ENCODE measurements around the gene C5orf58. TPM values are rescaled to one million over a fixed set of nuclear protein-coding genes. Genes with fewer than 3 reads are reported as not detected.

The C5orf58 gene
- total and polyA plus RNA-seq, 7 donors: not detected

- Histone ChIP-seq H3K27ac (no peak overlapping the region), H3K27me3 (no peaks in the 10 kb centered on the region), H3K36me3 (no peaks in the 10 kb centered on the region), H3K4me1 (no peaks in the 10 kb centered on the region), H3K9me3 (no peaks in the 10 kb centered on the region), H3K4me3 (no peak overlapping the region)
- intact Hi-C loops (cut with DNase I): no loop called here
- 78 to 85% methylated on average over 7 of the region's 7 CpGs for WGBS, 2 donors
- TF ChIP-seq POLR2A (IDR thresholded peaks at IDR 0.05) (no peak), CTCF (IDR thresholded peaks at IDR 0.05) (no peak)
- DNase-seq: no peak
Observed at GRCh38 chr5:170186856-170187255, 45.9 kb upstream of the C5orf58 start.

GRCh38 chr5:170190436-170191134 lies 42.2 kb upstream of the C5orf58 start:
- no peak for DNase-seq
- Histone ChIP-seq H3K4me3 (no peak overlapping the region), H3K27ac (no peak overlapping the region), H3K9me3 (no peaks in the 10 kb centered on the region), H3K4me1 (no peaks in the 10 kb centered on the region), H3K36me3 (no peaks in the 10 kb centered on the region), H3K27me3 (no peaks in the 10 kb centered on the region)
- TF ChIP-seq EP300 (IDR thresholded peaks at IDR 0.05) (no peak), POLR2A (IDR thresholded peaks at IDR 0.05) (no peak), POLR2AphosphoS5 (IDR thresholded peaks at IDR 0.05) (no peak), CTCF (IDR thresholded peaks at IDR 0.05) (no peak)
- WGBS, 2 donors: 62% methylated on average over 6 of the region's 6 CpGs
- intact Hi-C loops (cut with DNase I): no loop called here

GRCh38 chr5:170192829-170193228 lies 40.0 kb upstream of the C5orf58 start:
- TF ChIP-seq EP300 (IDR thresholded peaks at IDR 0.05): no peak
- TF ChIP-seq POLR2A (IDR thresholded peaks at IDR 0.05): no peak
- TF ChIP-seq POLR2AphosphoS5 (IDR thresholded peaks at IDR 0.05): no peak
- TF ChIP-seq CTCF (IDR thresholded peaks at IDR 0.05): no peak
- H3K27ac ChIP-seq: no peak overlapping the region
- no peak overlapping the region for H3K4me3 ChIP-seq
- H3K27me3 ChIP-seq: no peaks in the 10 kb centered on the region
- H3K36me3 ChIP-seq: no peaks in the 10 kb centered on the region
- no peaks in the 10 kb centered on the region for H3K4me1 ChIP-seq
- no peak for DNase-seq
- H3K9me3 ChIP-seq: no peaks in the 10 kb centered on the region
- intact Hi-C loops (cut with DNase I): no loop called here
- 72 to 80% methylated on average over 12 of the region's 12 CpGs for WGBS, 2 donors

GRCh38 chr5:170195961-170196360 lies 36.8 kb upstream of the C5orf58 start:
- no peaks in the 10 kb centered on the region for H3K9me3 ChIP-seq
- no peak for DNase-seq
- intact Hi-C loops (cut with DNase I): no loop called here
- H3K27me3 ChIP-seq: no peaks in the 10 kb centered on the region
- no peak overlapping the region for H3K27ac ChIP-seq
- no peak for TF ChIP-seq EP300 (IDR thresholded peaks at IDR 0.05)
- no peak for TF ChIP-seq CTCF (IDR thresholded peaks at IDR 0.05)
- no peak overlapping the region for H3K4me3 ChIP-seq
- no peaks in the 10 kb centered on the region for H3K4me1 ChIP-seq
- WGBS, 2 donors: 49 to 69% methylated on average over 4 of the region's 4 CpGs
- H3K36me3 ChIP-seq: no peaks in the 10 kb centered on the region

GRCh38 chr5:170200876-170201275 lies 31.9 kb upstream of the C5orf58 start:
- peaks cover 0 to 3% (median 0%) of the 10 kb centered on the region in 3 donors for H3K27me3 ChIP-seq
- no peak overlapping the region for H3K27ac ChIP-seq
- no peaks in the 10 kb centered on the region for H3K36me3 ChIP-seq
- DNase-seq: no peak
- H3K4me3 ChIP-seq: no peak overlapping the region
- TF ChIP-seq POLR2AphosphoS5 (IDR thresholded peaks at IDR 0.05) (no peak), CTCF (IDR thresholded peaks at IDR 0.05) (no peak), POLR2A (IDR thresholded peaks at IDR 0.05) (no peak), EP300 (IDR thresholded peaks at IDR 0.05) (no peak)
- intact Hi-C loops (cut with DNase I): no loop called here
- no peaks in the 10 kb centered on the region for H3K4me1 ChIP-seq
- no peaks in the 10 kb centered on the region for H3K9me3 ChIP-seq
- 23% methylated on average over 1 of the region's 1 CpG for WGBS, 2 donors
